ENCODE results near the gene ARHGAP18.

- TF ChIP-seq EP300 (IDR thresholded peaks at IDR 0.05; ENCODE audit: borderline replicate concordance) (no peak), TAF1 (IDR thresholded peaks at IDR 0.05; ENCODE audit: low read depth) (no peak), REST (IDR thresholded peaks at IDR 0.05; ENCODE audit: low read depth) (no peak), CREB1 (IDR thresholded peaks at IDR 0.05; ENCODE audit: low read depth) (no peak), FOXM1 (IDR thresholded peaks at IDR 0.05; ENCODE audit: borderline replicate concordance, low read depth) (no peak), MAX (IDR thresholded peaks at IDR 0.05) (no peak), ZBTB7A (IDR thresholded peaks at IDR 0.05; ENCODE audit: low read depth) (no peak), YY1 (IDR thresholded peaks at IDR 0.05; ENCODE audit: low read depth) (no peak), CEBPB (IDR thresholded peaks at IDR 0.05) (no peak), NFIC (IDR thresholded peaks at IDR 0.05) (no peak), EGR1 (IDR thresholded peaks at IDR 0.05) (no peak)
These were observed 72.5 kb downstream of the ARHGAP18 start for GRCh38 chr6:129637340-129638054.
